ENCODE data around the gene GJA4.

DNA sequence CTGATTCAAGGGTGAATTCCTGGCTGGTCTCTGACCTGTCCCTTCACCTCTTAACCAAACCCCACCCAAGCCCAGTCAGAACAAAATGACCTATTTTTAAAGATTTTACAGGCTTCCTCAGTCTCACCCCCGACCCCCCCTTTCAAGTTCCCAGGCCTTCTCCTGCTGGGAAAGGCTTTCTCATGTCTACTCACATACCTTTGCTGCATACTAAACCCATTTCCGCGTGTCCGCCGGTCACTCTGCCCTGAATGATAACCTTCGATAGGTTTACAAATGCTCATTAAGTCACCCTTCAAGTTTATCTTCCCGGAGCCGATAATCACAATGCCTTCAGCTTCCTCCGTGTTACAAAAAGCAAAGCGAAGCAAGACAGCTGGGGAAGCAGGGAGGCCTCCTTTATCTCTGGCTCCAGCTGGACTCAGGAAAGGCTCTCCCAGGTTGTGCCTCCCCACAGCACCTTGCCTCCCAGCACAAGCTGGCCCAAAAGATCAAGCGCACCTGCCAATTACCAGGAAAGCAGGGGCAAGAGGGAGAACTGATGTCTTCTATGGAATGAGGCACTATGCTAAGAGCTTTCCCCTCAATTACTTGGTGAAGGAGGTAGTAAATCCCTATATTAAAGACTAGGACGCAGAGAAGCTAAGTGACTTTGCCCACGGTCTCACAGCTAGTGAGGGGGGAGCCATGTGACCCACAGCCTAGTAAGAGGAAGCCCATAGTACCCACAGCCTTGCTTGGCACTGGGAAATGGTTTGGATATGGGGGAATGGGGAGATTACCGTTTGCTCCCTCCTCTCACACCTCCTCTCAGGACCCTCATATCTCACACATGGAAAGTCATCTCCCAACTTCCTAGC is 50.8 kb downstream of the GJA4 start:
- no peak for TF ChIP-seq EZH2 (IDR thresholded peaks at IDR 0.05; ENCODE audit: low read length, missing control alignments)
- TF ChIP-seq CTCF (conservative IDR thresholded peaks at IDR 0.05 in 1 of 2, IDR thresholded peaks at IDR 0.05 in 1 of 2; ENCODE audit: low read depth in 1 of 2, low read length in 2 of 2), result no peak

All from fibroblast of lung (primary cell).